OCI-LY7 (cell line): ENCODE data around the gene BTBD17.

Experiments used
- EZH2phosphoT487 ChIP-seq: fragments of 200-600 bp; sonication (generic); IDR thresholded peaks from 2 replicates; pipeline ENCODE4 v1.6.1; 2018; ENCODE audit warnings: low read depth, borderline replicate concordance, mild to moderate bottlenecking, mixed run types, antibody characterized with exemption, low read length, moderate library complexity, mixed read lengths
- TF ChIP-seq, protein P1 (sequence below): fragments of 200-600 bp; sonication (generic); conservative IDR thresholded peaks from 2 replicates; pipeline ENCODE4 v1.5.1; 2014; ENCODE audit warnings: mild to moderate bottlenecking, antibody characterized with exemption, low read length, moderate library complexity, mixed read lengths

DNA sequence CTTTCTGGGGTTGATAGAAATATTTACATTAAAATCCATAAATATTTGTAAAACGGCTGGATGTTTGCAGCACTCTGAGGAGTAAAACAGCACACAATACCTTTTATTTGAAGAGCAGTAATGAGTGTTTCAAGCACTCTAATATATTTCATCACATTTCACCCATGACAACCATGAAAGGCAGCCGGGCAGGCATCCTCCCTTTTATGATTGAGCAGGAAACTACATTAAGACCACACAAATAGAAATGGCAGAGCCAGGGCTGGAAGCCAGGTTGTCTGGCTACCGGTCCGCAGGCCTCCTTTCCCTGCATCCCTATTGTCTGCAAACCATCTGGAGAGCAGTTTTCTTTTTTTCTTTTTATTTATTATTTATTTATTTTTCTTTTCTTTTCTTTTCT, 47.1 kb upstream of the BTBD17 start:
- TF ChIP-seq, protein P1, sequence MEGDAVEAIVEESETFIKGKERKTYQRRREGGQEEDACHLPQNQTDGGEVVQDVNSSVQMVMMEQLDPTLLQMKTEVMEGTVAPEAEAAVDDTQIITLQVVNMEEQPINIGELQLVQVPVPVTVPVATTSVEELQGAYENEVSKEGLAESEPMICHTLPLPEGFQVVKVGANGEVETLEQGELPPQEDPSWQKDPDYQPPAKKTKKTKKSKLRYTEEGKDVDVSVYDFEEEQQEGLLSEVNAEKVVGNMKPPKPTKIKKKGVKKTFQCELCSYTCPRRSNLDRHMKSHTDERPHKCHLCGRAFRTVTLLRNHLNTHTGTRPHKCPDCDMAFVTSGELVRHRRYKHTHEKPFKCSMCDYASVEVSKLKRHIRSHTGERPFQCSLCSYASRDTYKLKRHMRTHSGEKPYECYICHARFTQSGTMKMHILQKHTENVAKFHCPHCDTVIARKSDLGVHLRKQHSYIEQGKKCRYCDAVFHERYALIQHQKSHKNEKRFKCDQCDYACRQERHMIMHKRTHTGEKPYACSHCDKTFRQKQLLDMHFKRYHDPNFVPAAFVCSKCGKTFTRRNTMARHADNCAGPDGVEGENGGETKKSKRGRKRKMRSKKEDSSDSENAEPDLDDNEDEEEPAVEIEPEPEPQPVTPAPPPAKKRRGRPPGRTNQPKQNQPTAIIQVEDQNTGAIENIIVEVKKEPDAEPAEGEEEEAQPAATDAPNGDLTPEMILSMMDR, result no peak
- TF ChIP-seq EZH2phosphoT487, result no peak
